Kidney (tissue), 14 donors: ENCODE data around the gene SLC6A2. TPM values are rescaled to one million over a fixed set of nuclear protein-coding genes. Genes with fewer than 3 reads are reported as not detected.

ENCODE experiments used
- DNase-seq, 5 donors: peaks; one replicate each; pipeline ENCODE4 v3.0.0-alpha.2; 2013 to 2020
- FAIRE-seq: peaks from 2 replicates; lab custom pipeline; 2012; peaks lifted over from hg19 to GRCh38; lab: Jason Lieb, UNC
- H3K27ac ChIP-seq, 2 donors: one replicate each; pipeline ENCODE4 v1.7.0; 2013; ENCODE audit warnings: low read depth in 2 of 2, low read length in 2 of 2, inconsistent platforms in 1 of 2
- H3K27me3 ChIP-seq: one replicate; pipeline ENCODE4 v1.7.1; 2013; ENCODE audit warnings: low read length, inconsistent platforms; ENCODE audit not compliant: control insufficient read depth, insufficient read depth
- H3K36me3 ChIP-seq, 3 donors: one replicate each; pipeline versions ENCODE4 v1.7.0 to v1.7.1; 2013; ENCODE audit warnings: low read length in 3 of 3, control low read depth in 1 of 3, inconsistent platforms in 1 of 3; ENCODE audit not compliant: insufficient read depth in 3 of 3, control insufficient read depth in 2 of 3
- H3K4me1 ChIP-seq, 3 donors: one replicate each; pipeline versions ENCODE4 v1.7.0 to v1.7.1; 2013; ENCODE audit warnings: low read length in 3 of 3, inconsistent platforms in 1 of 3, low read depth in 1 of 3; ENCODE audit not compliant: control insufficient read depth in 2 of 3, insufficient read depth in 2 of 3
- H3K4me3 ChIP-seq, 3 donors: one replicate each; pipeline versions ENCODE4 v1.7.0 to v1.8.1; 2013; ENCODE audit warnings: low read length in 3 of 3, control low read depth in 1 of 3, inconsistent platforms in 1 of 3
- H3K9ac ChIP-seq, 3 donors: one replicate each; pipeline versions ENCODE4 v1.7.0 to v1.7.1; 2013; ENCODE audit warnings: low read length in 3 of 3, control low read depth in 1 of 3, inconsistent platforms in 1 of 3
- H3K9me3 ChIP-seq, 3 donors: one replicate each; pipeline versions ENCODE4 v1.7.0 to v1.7.1; 2013; ENCODE audit warnings: low read length in 3 of 3, control low read depth in 1 of 3, inconsistent platforms in 1 of 3; ENCODE audit not compliant: control insufficient read depth in 2 of 3, insufficient read depth in 1 of 3
- intact Hi-C: fragments of 100-400 bp; cut with DNase I; formaldehyde crosslinking; loops from one replicate; pipeline ENCODE4 v1.11.1; 2022
- polyA plus RNA-seq: library from polyadenylated mRNA; stranded (reverse); fragments of 350-450 nt; fragmentation: Illumina TruSeq; extraction: RNeasy Lipid Tissue Mini Kit (QIAGEN cat#74804); gene quantifications from one replicate; pipeline ENCODE4 v1.2.3, GENCODE V29; 2014; ENCODE audit warnings: low read depth, low replicate concordance; ENCODE audit not compliant: insufficient read depth
- total RNA-seq: library from RNA; stranded (reverse); fragmentation: NEBNext Ultra II Directional; extraction: Animal tissue kit (Norgen Biotek cat#: 25700); gene quantifications from one replicate; pipeline ENCODE4 v1.2.1, GENCODE V29; 2021
- TF ChIP-seq, protein P1 (sequence below): IDR thresholded peaks from 3 replicates; pipeline ENCODE4 v1.5.1; 2012; ENCODE audit warnings: mild to moderate bottlenecking, moderate library complexity, borderline replicate concordance; ENCODE audit not compliant: insufficient read depth; ENCODE audit errors: extremely low read depth
- donor health status: control.
- donor health status: control.
- donor health status: control.
- donor health status: control.
- donor health status: control.
- donor health status: DM: yes; HTN: yes; CAD: no.
- donor health status: Normal renal cell carcinoma (clear cell type).

SLC6A2 gene
- total and polyA plus RNA-seq, 2 donors from 2014 or later: 0.09 to 0.73 TPM

DNA sequence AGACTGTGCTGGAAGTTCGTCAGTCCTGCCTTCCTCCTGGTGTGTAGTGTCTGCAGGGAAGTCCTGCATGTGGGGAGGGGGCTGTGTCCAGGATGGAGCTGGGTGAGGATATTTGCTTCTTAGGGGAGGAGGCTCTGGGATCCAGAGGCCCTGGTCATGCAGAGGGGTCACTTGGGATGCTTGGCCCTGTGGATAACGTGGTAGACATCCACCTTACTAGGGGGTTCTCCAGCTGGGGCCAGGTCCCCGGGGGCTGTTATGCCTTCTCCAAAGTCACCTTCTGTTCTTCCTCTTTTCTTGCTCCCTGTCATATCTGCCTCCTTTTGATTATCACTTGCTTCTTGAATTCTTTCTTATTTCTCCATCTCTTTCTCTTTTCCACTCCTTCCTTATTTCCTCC lies 43.8 kb downstream of the SLC6A2 start:
- intact Hi-C loops: loop anchor here (10.0 kb wide), 1 partner anchor 155 kb away; no protein-coding TSS in a partner anchor
- H3K36me3 ChIP-seq: no peaks in the 10 kb centered on the region
- DNase-seq (no peak), FAIRE-seq (no peak)
- TF ChIP-seq, protein P1, sequence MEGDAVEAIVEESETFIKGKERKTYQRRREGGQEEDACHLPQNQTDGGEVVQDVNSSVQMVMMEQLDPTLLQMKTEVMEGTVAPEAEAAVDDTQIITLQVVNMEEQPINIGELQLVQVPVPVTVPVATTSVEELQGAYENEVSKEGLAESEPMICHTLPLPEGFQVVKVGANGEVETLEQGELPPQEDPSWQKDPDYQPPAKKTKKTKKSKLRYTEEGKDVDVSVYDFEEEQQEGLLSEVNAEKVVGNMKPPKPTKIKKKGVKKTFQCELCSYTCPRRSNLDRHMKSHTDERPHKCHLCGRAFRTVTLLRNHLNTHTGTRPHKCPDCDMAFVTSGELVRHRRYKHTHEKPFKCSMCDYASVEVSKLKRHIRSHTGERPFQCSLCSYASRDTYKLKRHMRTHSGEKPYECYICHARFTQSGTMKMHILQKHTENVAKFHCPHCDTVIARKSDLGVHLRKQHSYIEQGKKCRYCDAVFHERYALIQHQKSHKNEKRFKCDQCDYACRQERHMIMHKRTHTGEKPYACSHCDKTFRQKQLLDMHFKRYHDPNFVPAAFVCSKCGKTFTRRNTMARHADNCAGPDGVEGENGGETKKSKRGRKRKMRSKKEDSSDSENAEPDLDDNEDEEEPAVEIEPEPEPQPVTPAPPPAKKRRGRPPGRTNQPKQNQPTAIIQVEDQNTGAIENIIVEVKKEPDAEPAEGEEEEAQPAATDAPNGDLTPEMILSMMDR: no peak
- H3K9me3 ChIP-seq: no peaks in the 10 kb centered on the region
- H3K27me3 ChIP-seq: no peaks in the 10 kb centered on the region
- H3K9ac ChIP-seq: no peak overlapping the region
- no peaks in the 10 kb centered on the region for H3K4me1 ChIP-seq
- no peak overlapping the region for H3K4me3 ChIP-seq
- H3K27ac ChIP-seq: no peak overlapping the region

DNA sequence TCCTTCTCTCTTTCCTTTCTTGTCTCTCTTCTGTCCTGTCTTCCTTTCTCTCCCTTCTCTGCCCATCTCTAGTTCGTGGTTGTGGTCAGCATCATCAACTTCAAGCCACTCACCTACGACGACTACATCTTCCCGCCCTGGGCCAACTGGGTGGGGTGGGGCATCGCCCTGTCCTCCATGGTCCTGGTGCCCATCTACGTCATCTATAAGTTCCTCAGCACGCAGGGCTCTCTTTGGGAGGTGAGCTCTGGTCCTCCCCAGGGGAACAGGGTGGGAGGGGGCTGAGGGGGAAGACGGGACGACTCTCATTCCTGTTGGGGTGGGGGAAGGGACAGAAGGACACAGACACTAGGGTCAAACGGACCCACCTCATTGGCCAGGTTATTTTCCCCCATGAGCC lies 44.3 kb downstream of the SLC6A2 start:
- Histone ChIP-seq H3K9me3 (no peaks in the 10 kb centered on the region), H3K36me3 (no peaks in the 10 kb centered on the region), H3K27ac (no peak overlapping the region), H3K9ac (no peak overlapping the region), H3K4me3 (no peak overlapping the region), H3K4me1 (no peaks in the 10 kb centered on the region), H3K27me3 (no peaks in the 10 kb centered on the region)
- TF ChIP-seq, protein P1: no peak
- FAIRE-seq (no peak), DNase-seq (no peak)
- intact Hi-C loops: loop anchor here (10.0 kb wide), 1 partner anchor 155 kb away; no protein-coding TSS in a partner anchor

DNA sequence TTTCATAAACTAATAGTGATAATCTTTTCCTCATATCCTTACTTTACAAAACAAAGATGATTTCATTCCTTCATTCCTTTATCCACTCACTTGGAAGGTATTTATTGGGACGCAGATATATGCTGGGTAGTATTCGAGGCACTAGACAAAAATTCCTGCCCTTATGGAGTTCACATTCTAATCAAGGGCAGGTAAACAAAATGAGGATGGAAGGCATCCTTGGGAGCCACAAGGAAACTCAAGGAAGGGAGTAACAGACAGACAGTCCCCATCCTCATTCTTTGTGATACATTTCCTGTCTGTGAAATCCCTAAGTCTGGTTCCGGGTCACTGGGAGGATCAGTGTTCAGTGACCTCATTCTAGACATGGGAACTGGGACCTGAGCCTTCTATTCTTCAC lies 45.2 kb downstream of the SLC6A2 start:
- no peaks in the 10 kb centered on the region for H3K36me3 ChIP-seq
- no peaks in the 10 kb centered on the region for H3K9me3 ChIP-seq
- no peak overlapping the region for H3K27ac ChIP-seq
- no peaks in the 10 kb centered on the region for H3K4me1 ChIP-seq
- no peak overlapping the region for H3K4me3 ChIP-seq
- TF ChIP-seq, protein P1: no peak
- DNase-seq: no peak
- no peaks in the 10 kb centered on the region for H3K27me3 ChIP-seq
- no peak overlapping the region for H3K9ac ChIP-seq
- no peak for FAIRE-seq
- intact Hi-C loops: loop anchor here (10.0 kb wide), 1 partner anchor 156 kb away; no protein-coding TSS in a partner anchor
